LoVo (cell line): Measurements from ENCODE around the gene OSTF1.

Experiments
- DNase-seq: peaks from one replicate; pipeline ENCODE4 v3.0.0-alpha.2; 2016; ENCODE audit warnings: low spot score

OSTF1 gene

DNA sequence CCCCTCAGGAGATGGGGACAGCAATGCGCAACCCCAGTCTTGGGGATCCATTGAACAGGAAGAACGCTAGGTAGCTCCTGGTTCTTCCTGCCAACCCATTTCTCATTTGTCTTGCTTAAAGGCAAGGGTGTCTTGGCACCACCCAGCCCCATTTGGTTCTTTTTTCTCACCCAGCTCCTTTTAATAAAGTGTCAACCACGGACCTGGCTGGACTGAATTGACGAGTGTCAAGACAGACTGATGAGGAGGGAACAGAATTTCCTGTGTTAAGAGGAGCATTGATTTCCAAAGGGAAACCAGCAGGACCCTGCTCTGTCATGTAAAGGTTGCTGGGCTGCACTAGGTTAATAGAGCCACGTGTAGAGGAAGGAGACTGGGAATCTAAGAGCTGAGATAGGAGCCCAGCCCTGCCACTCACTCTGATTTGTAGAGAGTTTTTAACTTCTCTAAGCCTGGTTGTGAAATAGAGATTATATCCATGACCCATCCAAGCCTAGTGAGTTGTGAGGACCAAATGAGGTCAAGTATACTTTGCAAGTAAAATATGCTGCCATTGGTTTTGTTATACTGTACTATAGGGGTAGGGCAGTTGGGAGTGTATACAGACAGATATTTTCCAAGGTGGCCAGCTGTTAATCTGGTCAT lies 33.7 kb downstream of the OSTF1 start:
- DNase-seq = no peak

- no peak for DNase-seq
These were observed 35.4 kb downstream of the OSTF1 start for GRCh38 chr9:75123696-75124095.

- DNase-seq = no peak
These were observed 40.2 kb downstream of the OSTF1 start for GRCh38 chr9:75128535-75128934.

DNA sequence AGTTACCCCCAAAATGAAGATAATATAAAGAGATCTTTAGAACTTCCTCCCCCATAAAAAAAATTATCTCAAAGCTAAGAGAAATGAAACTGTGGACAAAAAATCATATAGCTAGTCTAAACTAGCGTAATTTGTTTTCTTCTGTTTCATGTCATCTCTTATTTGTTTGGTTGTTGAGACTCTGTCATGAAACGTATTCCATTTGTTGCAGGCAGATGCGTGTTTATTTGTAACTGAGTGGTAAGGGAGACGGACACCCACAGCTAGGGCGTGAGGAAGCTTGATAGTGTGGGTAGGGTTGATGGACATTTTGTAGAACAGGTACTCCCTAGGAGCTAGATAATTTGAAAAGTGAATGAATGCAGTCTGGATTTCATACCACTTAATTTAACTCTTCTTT lies 41.9 kb downstream of the OSTF1 start:
- DNase-seq = no peak

- DNase-seq = no peak
These were observed 42.4 kb downstream of the OSTF1 start for GRCh38 chr9:75130621-75131230.

DNA sequence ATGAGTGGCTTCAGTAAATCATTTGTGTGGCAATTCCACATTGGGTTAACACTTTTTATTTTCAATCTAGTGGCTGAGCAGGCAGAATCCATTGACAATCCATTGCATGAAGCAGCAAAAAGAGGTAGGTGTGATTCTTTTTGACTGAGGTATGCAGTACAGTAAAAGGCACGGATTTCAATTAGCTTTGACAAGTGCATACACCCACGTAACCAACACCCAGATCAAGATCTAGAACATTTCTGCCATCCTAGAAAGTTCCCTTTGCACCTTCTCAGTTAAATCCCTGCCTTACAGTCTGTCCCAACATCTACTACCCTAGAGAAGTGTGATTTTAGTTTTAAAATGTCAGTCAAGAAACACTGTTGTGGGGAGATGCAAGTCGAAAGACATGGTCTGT lies 43.4 kb downstream of the OSTF1 start:
- no peak for DNase-seq

GRCh38 chr9:75132244-75132643 lies 43.9 kb downstream of the OSTF1 start:
- no peak for DNase-seq

GRCh38 chr9:75133396-75133795 lies 45.1 kb downstream of the OSTF1 start:
- no peak for DNase-seq

DNA sequence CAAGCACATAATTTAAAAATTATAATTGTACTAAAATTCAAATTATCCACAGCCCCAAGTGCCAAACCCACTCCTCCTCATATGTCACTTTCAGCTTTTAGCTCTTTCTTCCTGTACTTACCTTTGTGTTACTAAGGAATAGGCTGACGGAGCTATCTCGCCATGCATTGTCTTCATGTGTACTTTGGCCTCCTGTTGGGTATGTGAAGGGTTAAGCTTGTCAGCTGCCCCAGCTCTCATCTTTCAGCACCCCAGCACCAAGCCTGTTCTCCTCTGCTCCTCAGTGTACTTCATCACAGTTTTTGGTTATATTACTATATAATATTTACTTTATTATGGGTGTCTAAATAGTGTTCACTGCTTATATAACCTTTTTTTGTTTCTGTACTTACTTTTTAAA lies 46.2 kb downstream of the OSTF1 start:
- no peak for DNase-seq

DNA sequence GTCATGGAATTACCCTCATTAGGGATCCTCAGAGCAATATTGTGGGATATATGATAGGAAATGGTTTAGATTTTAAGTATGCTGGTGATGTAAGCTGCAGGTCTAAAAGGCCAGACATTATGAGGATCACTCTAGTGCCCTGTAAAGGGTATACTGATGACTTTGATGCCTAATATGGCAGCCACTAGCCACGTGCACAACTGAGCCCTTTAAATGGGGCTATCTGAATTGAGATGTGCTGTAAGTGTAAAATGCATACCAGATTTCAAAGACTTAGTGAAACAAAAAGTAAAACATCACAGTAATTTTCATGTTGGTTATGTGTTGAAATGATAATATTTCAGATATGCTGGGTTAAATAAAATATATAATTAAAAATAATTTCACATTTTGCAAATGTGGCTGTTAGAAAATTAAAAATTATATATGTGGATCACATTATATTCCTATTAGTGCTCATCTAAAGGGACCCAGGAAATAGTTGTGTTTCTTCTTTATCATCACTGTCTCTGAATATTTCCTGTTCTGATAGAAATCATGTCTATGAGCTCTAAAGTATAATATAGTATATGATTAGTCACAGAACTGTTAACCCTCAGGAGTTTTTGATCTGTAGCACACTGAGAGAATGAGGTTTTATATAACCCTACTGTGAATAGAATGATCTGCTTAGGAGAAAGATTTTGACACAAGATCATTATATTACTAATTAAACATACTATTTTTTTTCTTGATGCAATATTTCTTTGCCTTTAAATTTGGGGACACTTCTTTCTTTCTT lies 50.1 kb downstream of the OSTF1 start:
- DNase-seq = no peak

DNA sequence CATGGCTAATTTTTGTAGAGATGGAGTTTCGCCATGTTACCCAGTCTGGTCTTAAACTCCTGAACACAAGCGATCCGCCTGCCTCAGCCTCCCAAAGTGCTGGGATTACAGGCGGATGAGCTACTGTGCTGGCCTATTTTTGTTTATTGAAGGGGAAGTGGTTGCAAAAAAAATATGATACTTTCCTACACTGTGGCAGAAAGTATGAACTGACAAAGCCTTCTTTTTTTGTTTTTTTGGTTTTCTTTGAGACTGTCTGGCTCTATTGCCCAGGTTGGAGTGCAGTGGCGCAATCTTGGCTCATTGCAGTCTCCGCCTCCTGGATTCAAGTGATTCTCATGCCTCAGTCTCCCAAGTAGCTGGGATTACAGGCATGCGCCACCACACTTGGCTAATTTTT lies 50.9 kb downstream of the OSTF1 start:
- no peak for DNase-seq

- DNase-seq = no peak
These were observed 51.9 kb downstream of the OSTF1 start for GRCh38 chr9:75140261-75140660.

- DNase-seq = no peak
These were observed 53.9 kb downstream of the OSTF1 start for GRCh38 chr9:75142202-75142601.

- DNase-seq = no peak
These were observed 57.9 kb downstream of the OSTF1 start for GRCh38 chr9:75146229-75146628.

DNA sequence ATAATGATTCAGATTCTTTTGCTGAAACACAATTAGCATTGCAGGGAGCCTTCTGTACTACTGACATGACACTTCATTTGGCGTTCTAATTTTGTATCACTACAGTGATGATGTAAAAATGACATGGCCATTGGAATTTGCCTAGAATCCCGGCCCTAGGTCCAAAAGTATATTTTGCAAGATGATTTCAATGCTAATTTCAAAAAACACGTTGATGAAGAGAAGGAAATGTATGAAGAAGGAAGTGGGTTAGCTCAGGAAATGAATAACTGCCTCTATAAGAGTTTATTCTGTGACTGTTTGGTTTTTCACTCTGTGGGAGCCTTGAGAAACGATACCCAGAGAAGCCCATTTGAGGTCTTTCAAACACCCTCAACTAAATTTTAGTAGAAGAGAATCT lies 59.3 kb downstream of the OSTF1 start:
- DNase-seq = no peak

- no peak for DNase-seq
These were observed 60.2 kb downstream of the OSTF1 start for GRCh38 chr9:75148561-75148960.

DNA sequence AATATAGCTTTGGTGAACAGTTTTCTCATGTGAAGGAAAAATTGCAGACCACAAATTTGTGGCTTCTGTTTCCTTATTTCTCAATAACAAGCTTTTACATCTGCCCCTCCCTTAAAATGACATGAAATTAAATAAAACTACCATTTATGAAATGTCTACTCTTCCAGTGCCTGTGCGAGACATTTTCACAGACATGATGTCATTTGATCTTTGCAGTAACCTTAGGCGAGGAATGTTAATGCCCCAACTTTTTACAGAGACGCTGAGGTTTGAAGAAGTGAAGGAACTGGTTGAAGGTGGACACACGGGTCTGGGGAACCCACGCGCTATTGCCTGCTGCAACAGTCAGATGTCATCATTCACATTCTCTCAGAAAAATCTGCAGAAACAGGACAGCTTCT lies 61.5 kb downstream of the OSTF1 start:
- DNase-seq = no peak

- DNase-seq = no peak
These were observed 62.2 kb downstream of the OSTF1 start for GRCh38 chr9:75150512-75150911.

- no peak for DNase-seq
These were observed 64.1 kb downstream of the OSTF1 start for GRCh38 chr9:75152416-75152815.

DNA sequence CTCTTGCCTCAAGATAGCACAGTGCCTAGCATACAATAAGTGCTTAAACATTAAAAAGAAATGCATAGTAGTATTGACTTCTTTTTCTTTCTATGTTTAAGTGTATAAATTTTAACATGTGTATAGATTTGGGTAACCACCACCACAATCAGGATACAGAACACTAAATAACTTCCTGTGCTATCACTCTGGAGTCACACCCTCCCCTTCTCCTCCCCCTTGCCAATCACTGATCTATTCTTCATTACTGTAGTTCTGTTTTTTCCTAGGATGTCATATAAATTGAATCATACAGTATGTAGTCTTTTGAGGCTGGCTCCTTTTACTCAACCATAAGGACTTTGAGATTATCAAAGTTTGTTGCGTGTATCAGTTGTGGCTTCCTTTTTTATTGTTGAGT lies 68.5 kb downstream of the OSTF1 start:
- DNase-seq = no peak

DNA sequence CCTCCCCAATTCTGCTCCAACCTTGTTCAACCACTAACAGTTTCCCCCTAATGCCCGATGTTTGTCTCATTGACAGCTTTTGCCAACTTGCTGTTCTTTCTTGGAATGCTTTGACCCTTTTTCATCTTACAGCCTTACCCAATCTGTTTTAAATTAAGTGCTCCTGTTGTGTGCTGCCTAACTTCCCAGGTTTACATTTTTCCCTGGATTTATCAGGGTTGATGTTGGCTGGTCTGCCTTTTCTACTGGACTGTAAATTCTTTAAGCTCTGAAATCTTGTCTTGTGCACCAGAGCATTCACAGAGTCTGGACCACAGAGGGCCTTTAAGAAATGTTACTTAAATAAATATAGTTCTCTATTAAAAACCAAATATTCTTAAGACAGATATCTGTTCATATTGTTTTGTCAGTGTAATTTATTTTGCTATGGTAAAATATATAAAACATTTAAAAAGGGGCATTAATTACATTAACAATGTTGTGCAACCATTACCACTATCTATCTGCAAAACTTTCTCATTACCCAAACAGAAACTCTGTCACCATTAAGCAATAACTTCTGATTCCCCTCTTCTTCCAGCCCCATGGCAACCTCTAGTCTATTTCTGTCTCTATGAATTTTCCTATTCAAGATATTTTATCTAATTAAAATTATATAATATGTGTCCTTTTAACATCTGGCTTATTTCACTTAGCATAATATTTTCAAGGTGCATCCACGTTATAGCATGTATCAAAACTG lies 73.0 kb downstream of the OSTF1 start:
- no peak for DNase-seq

GRCh38 chr9:75163764-75164163 lies 75.5 kb downstream of the OSTF1 start:
- DNase-seq = no peak

DNA sequence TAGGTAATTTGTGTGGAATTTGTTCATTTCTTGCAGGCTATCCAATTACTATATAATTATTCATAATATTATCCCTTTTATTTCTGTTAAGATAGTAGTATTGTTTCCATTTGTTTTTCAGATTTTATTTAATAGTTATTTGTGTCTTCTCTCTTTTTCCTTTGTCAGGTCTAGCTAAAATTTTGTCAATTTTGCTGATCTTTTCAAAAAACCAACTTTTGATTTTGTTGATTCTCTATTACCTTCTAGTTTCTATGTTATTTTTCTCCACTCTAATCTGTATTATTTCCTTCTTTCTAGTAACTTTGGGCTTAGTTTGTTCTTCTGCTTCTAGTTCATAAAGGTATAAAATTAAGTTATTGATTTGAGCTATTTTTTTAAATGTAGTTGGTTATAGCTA lies 76.3 kb downstream of the OSTF1 start:
- DNase-seq = no peak
